NCI-H2227 (cell line): ENCODE results near the gene ZNF618.
A peak's percentile ranks its signal among the peaks of the same experiment; 100 is the strongest.
"Not testable (repeated sequence)": the region's sequence is repeated elsewhere in the genome, so short reads cannot be mapped to it uniquely, and the experiment has no call there.

Experiments used
- DNase-seq: peaks from one replicate; lab custom pipeline; 2025; ENCODE audit not compliant: unreplicated experiment; lab: John Stamatoyannopoulos, UW

ZNF618 gene

DNA sequence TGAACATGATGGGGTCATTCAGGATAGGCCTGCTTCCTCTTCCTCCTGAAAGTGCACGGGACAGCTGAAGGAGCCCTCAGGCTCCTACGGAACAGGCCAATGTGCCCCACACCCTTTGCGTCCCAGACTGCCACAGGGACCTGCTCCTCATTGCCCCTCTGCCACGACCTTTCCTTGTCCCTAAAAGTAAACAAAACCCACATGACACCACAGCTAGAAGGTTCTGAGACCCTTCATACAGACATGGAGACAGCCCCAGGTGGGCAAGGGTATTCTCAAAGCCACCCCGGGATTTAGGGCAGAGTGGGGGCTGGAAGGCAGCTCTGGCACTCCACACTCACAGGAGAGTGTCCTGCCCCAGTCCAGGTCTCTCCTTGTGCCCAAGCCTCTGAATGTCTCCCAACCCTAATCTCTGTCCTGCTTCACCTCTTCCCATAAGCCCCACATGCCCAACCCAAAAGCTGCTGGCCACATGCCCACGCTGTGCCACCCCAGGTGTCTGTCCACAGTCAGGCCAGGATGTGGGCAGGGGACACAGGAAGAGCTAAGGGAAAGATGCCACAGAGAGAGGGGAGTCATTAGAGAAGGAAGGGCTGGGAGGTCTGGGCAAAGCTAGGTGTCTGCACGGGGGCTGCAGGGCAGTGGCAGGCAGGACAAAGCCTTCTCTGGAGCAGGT, 201.2 kb downstream of the ZNF618 start:
- no peak for DNase-seq

DNA sequence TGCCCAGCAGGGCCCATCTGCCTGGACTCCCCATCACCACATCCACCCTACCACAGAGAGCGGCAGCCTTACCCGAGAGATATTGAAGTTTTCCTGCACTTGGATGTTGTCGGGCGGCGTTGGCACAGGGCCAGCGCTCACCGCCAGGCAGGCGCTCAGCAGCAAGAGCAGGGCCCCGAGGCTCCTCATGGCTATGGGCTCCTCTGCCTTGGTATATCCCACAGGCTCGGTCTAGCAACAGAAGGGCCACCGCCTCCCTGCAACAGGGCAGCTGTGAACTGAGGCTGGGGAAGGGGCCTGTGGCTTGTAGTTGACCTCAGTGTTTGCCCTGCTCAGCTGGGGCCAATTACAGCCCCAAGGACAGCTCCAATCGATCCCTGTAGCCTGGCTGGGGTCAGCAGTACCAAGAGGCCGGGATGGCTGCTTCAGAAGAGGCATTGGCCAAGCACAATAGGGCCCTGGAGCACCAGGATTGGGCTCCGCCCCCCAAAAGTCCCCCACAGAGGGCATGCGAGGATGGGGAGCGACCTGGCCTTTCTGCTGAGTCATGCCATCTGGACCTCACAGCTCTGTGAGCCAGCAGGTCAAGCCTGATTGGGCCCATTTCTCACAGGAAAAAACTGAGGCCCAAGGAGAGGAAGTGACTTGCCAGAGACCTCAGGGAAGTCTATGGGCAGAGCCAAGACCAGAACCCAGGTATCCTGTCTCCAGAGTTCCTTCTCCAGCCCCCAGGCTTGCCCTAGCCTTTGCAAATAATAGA, 202.1 kb downstream of the ZNF618 start, which contains the start of gene AMBP:
TSS of gene AMBP (minus strand) at position 280 of the 760 bp plus-strand sequence. CDS start at position 189, 91 bp downstream.
- DNase-seq: no peak

DNA sequence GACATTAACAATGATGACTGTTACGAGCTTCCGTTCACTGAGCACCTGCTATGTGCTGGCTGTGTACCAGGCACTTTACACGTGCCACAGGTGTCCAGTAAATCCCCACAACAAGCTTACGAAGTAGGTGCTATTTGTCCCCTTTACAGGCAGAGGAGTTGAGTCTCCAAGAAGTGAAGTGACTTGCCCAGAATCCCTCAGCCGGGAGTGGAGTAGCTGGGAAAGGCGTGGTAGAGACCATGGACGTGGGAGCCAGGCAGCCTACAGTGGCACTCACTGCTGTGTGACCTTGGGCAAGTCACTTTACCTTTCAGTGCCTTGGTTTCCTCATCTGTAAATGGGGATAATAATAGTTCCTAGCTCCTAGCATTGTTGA, 202.7 kb downstream of the ZNF618 start:
- no peak for DNase-seq

DNA sequence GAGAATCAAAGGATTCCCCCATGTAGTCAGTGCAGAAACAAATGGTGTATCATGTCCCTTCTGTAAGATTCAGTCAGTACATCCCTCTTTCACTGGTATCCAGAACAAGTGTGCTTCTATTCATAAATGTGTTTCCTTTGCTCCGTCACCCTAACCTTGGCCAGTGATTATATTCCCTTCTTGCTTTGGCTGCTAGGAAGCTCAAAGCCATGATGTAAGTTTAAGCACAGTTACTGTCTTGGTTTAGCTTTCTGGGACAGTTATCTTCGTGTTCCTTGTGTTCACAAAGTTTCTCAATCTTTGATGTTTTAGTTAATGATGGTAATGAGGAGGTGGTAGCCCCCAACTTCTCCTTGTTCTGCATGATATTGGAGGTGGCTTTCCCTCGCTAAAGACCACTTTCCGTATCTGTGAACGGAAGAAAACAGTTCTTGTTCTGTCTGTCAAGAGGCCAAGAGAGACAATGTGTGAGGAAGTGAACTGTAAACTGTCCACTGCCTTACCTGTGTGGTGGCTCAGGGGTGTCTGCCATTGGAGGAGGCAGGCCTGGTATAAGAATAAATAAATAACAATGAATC, 204.2 kb downstream of the ZNF618 start:
- DNase-seq: no peak

DNA sequence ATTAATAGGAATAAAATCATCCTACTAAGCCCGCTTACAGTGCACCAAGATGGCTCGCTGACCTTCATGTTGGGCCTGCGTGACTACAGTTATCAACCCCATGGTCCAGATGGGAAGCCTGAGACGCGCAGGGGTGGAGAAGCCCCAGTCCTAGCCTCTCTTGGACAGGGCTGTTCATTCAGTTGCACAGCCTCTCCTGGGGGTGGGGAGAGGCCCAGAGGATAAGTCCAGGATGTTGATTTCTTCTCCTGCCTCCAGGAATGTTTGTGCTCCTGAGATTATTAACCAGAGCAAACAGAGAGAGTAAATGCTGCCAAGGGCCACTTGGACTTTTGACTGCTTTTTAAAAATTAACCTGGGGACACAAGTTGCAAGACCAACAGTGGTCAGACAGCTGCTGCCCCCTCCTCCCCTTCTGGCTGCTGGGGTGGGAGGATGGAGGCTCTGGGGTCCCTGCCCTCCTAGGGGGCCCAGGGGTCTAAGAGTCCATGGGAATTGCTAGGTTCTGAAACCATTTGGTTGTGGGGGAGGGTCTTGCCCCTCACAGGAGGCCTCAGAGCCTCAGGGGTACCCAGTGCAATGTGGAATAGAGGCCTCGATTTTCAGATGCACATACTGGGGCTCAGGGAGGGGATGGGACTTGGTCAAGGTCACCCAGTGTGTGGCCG, 204.8 kb downstream of the ZNF618 start:
- DNase-seq: no peak

DNA sequence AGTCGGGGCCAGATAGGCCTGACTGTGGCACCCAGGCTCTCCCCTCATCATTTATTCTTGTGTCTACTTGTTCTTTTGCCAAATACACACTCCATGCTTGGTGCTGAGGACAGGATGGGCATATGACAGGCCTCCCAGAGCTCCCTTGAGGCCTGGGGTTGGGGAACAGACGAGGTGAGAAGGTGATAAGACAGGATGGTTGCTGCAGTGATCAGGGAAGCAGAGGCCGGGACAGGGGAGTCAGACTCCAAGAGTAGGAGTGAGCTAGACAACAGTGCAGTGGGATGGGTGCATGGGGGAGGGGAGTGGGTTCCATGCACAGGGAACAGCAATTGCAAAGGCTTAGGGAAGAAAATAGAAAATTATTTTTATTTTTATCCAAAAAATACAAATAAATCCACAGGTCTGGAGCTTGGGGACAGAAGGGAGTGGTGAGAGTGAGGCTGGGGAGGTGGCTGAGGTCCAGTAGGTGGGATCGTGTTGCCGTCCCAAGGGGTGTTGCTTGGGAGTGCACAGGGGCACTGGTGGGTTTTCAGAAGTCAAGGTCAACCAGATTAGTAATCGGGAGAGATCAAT, 205.4 kb downstream of the ZNF618 start:
- no peak for DNase-seq

DNA sequence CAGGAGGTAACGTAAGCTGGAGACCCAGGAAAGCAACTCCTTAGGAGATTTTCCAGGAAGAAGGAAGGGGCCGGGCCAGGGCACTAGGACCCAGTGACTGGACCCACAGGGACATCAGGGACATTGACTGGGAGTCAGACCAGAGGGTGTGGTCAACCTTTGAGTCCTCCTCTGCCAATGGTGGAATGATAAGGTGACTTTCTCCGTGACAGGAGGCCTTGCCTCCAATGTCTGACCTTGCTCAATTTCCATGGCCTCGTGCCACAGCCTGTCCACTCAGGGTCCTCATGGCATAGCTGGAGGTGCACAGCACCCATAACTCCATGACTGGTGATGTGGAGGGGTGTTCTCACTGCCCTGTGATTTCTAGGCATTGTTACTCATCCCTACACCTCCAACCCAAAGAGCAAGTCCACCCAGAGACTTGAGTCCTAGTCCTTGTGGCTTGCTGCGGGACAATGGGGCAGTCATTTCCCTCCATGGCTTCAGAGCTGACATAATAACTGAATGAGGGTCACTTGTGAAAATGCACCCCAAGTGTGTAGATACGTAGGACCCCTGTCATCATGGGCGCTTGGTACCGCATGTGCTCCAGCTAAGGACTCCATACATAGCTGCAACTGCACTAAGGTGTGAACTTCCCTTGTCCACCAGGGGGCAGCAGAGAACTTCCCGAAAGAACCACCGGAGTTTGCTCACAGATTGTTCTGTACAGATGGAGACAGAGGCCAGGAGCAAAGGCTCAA, 206.1 kb downstream of the ZNF618 start:
- DNase-seq: peak; percentile 88

DNA sequence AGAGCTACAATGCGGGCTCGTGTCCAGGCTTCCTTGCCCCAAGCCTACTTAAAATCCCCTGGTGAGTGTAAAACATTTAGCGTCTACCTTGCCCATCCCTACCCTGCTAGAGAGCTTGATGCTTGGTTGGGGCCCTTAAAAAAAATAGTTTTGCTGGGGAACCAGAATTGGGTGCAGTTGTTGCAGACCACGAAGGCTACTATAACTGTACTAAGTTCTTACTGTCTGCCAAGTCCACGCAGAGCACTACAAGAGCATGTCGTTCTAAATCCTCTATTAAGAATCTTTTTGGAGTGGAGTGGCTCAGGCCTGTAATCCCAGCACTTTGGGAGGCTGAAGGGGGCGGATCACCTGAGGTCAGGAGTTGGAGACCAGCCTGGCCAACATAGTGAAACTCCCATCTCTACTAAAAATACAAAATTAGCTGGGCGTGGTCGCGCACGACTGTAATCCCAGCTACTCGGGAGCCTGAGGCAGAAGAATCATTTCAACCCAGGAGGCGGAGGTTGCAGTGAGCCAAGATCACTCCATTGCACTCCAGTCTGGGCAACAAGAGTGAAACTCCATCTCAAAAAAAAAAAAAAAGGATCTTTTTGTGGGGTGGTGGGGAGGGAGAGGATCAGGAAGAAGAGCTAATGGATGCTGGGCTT, 206.8 kb downstream of the ZNF618 start:
- DNase-seq: not testable (repeated sequence)

DNA sequence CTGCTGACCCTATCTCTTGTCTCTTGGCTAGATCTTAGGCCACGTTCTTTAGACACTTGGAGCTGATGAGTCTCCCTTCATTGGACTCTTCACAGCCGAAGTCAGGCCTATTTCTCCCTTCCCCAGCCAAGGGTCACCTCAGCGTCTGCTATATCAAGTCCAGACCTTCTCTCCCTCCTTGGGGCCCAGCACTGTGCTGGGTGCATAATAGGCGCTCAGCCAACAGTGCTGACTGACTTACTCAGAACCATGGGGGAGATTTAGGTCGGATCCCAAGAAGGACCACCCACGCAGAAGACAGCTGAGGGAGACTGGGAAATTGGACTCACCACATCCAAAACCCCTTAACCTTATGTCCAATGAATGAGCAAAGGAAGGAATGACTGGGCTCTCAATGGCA, 207.6 kb downstream of the ZNF618 start:
- DNase-seq: no peak

DNA sequence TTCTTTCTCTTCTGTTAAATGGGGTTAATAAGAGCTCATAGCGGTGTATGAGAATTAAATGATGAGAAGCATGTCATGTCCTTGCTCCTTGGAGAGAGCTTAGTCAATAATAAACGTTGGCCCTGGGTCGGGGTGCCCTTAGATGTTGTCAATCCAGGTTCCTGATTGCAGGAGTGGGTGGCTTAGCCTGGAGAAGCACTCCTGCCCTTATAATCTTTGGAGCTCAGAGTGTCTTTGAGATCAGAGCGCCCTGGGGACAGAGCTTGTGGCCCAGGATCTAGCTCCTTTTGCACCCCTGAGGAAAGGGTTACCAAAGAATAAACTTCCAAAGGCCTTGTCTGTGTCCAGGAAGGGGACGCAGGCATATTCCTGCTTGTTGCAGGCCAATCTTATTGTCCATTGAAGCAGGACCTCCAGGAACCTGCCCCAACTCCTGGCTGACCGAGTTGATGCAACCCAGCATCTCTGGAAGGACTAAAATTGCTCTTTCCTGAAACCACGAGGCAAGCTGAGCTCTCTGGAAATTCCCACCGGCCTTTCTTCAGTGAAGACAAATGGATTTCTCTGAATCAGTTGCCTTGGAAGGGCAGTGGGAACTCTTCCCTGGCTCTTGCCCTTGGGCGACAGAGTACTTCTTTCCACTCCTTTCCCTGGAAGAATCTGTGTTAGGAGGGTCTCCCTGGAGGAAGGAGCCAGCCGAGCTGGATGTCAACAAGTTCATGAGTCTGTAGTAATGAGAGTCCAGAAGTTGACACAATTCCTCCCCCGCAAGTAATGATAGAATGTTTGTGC, 208.4 kb downstream of the ZNF618 start:
- DNase-seq: no peak

DNA sequence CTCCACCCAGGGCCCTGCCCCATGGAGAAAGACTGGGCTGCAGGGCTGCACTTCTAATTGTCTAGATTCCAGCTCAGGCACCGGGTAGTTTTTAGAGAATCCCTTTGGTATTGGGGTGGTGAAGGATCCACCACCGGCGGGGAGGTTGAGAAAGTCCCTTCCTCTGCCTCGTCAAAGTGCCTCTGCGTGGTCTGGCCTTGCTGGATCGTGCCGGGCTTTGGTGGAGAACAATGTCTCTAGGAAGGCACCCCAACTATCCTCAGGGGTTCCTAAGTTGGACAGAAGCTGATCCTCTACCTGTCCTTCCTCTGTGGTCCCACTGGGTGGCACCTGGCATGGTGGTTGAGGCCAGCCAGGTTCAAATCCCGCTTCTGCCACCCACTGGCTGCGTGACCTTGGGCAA, 209.3 kb downstream of the ZNF618 start:
- DNase-seq: no peak

DNA sequence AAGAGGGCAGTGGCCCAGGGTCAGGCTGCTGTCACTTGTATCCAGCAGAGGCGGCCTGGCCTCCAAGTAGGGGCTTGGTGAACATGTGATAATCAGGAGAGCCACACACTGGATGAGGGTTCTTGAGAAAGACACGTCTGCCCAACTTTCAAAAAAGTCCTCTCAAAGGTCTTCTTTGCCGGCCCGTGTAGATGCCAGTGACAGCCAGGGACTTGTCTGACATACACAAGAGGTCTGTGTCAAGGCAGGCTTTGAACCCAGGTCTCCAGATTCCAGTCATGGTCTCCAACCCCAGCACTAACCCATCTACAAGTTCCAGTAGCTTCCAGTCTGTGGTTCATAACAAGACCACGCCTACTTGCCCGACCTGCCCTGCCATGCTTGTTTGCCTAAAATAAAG, 209.9 kb downstream of the ZNF618 start:
- DNase-seq: no peak

DNA sequence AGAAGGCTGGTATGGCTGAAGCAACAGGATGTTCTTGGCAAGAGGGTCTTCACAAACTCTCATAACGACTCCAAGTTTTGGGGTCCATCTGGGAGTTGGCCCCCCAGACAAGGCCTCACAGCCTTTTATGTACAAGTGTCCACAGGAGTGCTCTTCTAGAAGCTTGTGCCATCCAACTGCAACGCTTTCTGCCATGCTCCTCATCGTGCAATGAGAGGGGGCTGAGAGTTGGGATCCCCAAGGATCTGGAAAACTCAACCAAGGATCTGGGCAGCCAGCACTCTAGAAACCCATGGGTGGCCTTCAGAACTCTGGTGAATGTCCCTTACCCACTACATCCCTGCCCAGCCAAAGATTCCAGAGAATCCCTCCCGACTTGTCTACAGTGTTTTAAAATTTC, 210.5 kb downstream of the ZNF618 start:
- DNase-seq: no peak

DNA sequence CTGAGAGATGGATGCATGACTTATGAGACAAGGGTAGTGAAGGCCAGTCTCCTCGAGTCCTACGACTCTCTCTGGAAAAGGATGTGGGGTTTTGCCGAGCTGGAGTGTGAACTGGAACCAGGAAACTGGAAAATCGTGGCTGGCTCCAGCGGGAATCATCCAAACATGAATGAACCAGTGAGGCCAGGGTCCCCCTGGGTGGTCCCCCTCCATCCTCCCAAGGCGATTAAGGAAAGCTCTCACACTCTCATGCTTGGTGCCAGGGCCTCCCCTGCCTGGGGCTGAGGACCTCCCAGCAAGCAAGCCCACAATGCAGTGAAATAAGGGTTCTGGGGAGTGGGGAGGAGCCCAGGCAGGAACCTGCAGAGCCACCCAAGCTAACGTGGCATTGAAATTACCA, 211.6 kb downstream of the ZNF618 start:
- DNase-seq: no peak

DNA sequence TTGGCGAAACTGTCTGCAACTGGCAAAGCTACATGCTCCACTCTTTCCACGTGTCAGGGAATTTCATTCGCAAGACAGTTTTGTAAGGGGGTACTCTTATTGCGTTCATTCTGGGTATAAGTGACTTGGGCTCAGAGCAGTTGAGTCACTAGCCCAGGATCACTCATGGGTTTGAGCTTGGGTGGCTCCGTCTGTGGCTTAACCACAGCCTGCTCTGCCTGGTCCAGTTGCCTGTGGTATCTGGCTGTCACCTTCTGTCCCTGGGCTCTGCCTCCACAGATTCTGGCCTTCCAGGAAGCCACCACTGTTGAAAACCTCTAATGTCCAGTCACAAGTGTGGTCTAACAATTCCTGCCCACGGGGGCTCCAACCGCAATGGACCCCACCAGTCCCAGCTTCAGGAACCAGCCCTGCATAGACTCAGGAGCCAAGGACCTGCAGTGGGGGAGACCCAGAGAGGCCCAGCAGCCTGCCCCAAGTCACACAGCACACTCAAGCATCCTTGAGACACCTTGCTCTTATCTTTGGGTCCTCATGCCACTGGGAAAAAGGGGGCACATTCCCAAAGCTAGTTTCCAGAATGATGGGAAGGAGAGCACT, 212.6 kb downstream of the ZNF618 start:
- no peak for DNase-seq

DNA sequence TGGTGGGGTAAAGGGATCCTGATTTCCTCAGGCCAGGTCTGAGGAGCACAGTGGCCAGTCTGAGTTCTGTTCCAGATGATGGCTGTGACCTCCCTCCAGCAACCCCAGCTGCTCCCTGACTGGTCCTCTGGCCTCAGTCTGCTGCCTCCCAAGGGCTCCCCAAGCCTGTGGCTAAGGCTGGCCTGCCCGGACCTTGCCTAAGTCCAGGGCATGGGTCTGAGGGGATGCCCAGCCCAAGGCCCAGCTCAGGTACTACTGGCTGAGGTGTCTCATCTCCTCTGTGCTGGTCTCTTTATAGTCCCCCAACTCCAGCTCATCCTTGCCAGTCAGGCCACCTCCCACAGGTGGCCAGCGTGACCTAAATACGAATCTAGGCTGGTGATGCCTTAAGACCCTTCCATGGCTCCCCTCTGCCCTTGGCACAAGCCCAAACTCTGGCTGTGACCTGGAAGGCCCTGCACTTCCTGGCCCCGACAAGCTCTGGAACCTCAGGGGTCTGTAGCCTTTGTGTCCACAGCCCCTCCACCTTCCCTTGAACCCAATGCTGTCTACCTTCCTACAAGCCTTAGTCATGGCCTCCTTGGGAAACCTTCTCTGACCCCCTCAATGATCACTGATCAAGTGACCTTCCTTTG, 213.2 kb downstream of the ZNF618 start:
- no peak for DNase-seq

DNA sequence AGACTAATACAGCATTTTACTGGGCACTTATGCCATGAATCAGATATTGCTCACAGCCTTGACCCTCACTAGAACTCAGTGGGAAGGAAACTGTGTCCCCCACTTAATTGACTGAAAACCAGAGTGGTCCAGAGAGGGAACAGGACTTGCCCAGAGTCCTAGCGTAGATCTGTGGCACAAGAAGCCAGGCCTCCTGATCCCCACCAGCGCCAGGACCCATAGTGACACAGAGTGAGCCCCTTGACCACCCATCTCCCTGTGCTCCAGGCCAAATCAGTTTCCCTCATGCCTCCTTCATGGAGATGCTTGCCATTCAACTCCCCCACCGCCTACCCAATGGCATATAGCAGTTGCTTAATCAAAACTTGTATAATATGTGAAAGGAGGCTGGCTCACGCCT, 214.7 kb downstream of the ZNF618 start:
- no peak for DNase-seq

DNA sequence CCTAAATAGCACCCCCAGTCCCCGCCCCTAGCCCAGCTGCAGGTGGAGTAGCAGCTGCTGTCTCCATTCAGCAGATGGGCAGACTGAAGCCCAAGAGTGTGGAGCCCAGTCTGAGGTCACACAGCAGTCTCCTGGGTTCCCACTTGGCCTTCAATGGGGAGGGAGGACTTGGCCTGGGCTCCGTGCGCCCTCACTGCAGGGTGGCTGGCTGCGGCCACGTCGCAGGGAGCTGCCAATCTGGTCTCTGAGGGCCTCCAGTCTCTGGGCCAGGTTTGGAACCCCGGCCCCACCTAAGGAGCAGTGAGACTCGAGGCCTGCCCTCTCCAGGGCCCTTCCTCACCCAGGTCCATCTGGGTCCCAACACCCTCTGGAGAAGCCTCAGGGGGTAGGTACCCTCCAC, 215.6 kb downstream of the ZNF618 start:
- no peak for DNase-seq

DNA sequence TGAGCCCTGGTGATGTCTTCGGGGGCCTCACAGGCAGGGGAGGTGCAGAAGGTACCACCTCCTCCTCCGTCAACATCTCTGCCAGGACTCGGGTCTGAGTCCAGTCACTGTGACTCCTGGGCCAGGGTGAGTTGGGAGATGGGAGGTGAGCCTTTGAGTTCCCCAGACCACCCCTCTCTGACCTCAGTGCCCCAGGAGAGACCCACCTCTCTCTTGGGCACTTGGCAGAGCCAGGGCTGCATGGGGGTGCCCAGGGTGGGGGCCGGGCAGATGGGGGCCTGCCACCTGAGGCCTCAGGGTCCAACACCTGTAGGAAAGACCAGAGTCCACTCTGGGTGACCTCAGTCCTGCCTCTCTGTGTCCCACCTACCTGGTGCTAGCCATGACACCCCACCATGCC, 216.2 kb downstream of the ZNF618 start:
- no peak for DNase-seq
